Measurements from ENCODE around the gene KRT72.

Gene KRT72

DNA sequence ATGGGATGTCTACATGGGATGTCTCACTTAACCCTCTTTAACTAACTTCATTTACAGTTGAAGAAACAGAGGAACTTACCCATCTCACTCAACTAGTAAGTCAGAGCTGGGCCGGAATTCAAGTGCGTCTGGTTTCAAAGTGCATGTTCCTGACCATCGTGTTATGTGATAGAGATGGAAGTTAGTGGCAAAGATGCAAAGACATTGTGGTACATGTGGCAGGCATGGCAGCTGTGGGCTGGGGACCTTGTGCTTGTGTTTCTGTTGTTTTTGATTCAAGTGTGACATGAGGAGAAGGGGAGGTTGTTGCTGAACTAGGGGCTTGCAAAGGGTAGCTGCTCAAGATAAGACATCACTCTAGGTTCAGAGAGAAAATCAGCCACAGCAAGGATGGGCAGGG is 25.3 kb downstream of the KRT72 start:
- DNase-seq, result no peak

DNA sequence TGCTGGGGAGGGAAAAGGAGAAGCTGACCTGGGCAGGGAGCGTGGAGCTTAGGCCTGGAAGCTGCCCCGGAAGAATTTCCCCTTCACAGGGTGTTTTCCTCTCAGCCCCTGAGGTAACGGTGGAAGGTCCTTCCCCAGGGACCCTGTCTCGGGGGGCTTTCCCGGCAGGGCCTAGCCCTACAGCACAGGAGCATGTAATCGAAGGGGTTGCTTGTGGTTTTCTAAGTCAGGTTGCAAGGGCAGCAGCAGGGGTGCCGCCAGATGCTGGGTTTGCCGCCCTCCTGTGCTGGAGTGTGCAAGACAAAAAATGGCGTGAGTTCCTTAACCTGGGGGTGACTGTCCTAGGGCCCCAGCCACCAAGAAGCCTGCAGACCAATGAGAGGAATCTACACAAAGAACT is 26.0 kb downstream of the KRT72 start:
- DNase-seq, result no peak

- no peak for DNase-seq
These were observed 27.5 kb downstream of the KRT72 start, which contains the start of gene KRT74 for GRCh38 chr12:52573743-52574142. KRT74 (minus strand) TSS chr12:52573843; CDS start chr12:52573777, 66 bp downstream.

GRCh38 chr12:52573306-52573705 is 28.0 kb downstream of the KRT72 start:
- DNase-seq, result no peak

DNA sequence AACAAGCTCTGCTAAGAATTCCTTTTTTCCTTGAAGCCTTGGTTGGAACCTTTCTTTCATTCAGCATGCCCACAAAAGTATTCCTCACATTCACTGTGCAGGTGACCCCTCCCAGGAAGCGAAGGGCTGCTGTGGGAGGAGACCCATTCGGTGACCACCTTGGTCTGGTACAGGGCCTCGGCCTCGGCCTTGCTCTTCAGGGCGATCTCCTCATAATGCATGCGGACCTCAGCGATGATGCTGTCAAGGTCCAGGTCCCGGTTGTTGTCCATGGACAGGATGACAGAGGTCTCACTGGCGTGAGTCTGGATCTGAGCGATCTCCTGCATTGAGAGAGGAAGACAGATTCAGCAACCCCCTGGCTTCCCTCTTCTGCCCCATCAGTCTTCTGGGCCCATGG is 30.8 kb downstream of the KRT72 start:
- DNase-seq, result no peak

GRCh38 chr12:52568111-52568510 is 33.2 kb downstream of the KRT72 start:
- no peak for DNase-seq

GRCh38 chr12:52566847-52567291 is 34.4 kb downstream of the KRT72 start:
- no peak for DNase-seq

- DNase-seq, result no peak
These were observed 36.7 kb downstream of the KRT72 start for GRCh38 chr12:52564582-52564981.

- DNase-seq, result no peak
These were observed 39.3 kb downstream of the KRT72 start for GRCh38 chr12:52561880-52562449.

DNA sequence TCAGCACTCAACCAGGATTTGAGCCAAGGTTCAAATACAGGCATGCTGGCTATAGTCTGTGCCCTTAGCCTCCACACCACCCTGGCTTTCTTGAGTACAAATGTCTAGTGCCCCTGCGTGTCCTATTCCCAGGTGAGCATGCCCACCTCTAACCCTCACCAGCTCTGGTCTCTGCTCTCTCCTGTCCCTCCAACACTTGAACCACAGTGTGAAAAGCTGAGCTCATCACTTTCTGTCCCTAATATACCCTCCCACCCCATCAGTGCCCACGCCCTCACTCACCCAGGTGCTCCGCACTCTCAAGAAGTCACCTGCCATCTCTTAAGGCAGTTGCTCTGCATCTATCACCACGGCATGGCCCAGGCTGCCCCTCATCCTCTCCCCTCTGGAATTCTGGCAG is 41.3 kb downstream of the KRT72 start:
- no peak for DNase-seq

- DNase-seq, result no peak
These were observed 42.4 kb downstream of the KRT72 start for GRCh38 chr12:52558781-52559445.

DNA sequence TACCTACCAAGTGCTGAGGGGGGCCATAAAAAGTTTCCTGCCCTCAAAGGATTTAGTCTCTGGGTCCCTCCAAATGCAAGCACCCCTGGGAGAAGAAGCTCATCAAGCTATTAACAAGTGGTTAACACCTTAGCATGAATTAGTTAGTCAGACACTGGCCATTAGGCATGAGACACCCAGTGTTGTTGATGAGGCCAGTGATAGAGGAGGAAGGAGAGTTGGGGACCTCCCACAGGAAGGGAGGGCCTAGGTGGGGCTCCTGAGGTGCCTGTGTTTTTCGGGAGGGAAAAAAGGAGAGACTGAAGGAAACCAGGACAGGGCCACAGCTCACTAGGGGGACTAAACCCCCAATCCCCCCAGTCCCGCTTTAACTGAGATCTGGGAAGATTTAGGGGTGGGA is 43.8 kb downstream of the KRT72 start:
- DNase-seq, result no peak

DNA sequence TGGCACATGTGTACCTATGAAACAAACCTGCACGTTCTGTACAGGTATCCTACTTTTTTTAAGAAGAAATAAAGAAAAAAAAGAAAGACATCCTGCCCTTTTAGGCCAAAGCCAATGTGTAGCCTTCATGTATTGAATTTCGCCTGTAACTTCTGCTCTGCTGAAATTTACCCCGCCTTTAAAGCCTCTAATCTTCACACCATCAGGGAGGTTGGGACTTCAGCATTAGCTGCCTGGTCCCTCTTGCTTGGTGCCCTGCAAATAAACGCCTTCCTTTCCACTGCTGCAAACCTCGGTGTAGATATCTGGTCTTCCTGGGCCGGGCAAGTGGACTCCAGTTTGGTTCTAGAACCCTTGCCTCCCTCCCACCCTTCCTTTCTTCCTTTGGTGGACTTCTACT is 45.7 kb downstream of the KRT72 start:
- no peak for DNase-seq

DNA sequence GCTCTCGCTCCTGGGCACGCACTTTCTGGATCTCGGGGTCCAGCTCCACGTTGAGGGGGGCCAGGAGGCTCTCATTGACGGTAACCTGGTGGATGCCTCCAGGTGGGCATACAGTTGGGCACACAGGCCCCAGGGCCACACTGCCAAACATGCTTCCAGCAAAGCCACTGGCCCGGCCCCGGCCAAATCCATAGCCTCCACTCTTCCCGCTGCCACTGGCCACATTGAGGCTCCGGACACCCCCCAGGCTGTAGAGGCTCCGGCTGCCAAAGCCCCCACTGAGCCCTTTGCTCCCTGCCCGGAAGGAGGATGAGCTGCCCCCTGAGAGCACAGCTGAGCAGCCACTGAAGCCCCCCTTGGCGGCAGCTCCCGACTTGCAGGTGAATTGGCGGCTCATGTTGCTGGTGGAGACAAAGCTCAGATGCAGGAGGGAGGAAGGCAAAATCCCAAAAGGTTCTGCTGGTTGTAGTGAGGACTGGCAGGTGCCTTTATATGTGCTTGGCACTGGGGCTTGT is 48.5 kb downstream of the KRT72 start, which contains the start of gene KRT71:
KRT71 (minus strand) TSS at position 465 of the 515 bp plus-strand sequence; CDS start at position 397, 68 bp downstream.
- DNase-seq, result no peak

DNA sequence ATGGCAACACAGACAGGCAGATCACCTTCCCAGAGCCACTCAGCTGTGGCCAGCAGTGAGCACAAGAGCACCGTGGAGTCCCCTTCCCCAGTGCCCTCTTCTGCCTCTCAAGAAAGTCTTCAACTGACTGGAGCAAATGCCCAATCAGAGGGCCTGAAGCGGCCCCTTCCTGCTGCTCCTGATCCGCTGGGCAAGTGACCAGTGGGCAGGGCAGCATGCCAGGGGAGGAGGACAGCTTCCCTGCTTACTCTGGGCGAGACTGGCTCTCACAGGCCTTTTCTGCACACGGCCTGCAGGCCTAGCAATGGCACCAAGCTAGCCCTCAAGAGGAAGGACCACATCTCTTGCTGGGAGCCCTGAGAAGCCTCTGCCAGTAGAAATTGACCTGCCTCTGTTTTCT is 49.2 kb downstream of the KRT72 start:
- DNase-seq, result no peak

DNA sequence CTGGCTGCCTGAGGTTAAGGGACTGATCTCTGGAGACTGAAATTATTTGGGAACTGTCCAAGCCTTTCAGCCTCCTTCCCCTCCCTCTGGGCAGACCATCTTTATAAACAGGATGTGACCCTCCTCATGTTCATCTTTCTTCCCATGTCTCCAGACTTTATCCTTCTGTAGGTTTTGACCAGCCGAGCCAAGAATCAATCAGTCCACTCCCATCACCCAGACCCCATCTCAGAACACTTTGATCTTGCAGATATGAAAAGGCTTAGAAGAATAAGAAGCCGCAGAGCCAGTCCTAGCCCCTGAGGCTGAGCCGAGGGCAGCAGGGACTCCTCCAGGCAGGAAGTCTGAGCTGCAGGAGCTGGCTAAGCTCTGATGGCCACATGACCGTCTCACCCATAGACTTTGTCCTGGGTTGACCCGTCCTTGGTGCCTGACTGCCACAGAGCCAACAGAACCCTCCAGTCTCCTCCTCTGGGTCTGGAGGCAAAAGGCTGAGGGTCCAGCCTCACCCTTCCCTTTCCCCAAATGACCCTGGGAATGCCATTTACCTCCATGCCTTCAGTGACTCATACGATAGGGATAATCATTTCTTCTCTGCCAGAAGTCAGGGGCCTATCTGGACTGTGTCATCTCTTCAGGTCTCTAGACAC is 49.9 kb downstream of the KRT72 start:
- no peak for DNase-seq

DNA sequence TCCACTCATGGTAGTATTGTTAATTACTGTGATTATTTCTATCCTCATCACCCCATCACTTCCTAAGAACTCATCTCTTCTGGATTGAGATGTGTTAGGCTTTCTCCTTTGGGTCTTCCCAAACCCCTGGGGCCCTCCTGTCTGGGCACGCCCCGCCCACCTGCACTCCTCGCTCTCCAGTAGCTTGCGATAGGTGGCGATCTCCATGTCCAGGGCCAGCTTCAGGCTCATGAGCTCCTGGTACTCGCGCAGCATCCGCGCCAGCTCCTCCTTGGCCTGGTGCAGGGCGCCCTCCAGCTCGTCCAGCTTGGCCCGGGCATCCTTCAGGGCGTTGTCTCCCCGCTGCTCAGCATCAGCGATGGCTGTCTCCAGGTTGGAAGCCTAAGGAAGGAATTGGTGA is 55.1 kb downstream of the KRT72 start:
- DNase-seq, result no peak

GRCh38 chr12:52543985-52544883 is 57.0 kb downstream of the KRT72 start:
- no peak for DNase-seq

DNA sequence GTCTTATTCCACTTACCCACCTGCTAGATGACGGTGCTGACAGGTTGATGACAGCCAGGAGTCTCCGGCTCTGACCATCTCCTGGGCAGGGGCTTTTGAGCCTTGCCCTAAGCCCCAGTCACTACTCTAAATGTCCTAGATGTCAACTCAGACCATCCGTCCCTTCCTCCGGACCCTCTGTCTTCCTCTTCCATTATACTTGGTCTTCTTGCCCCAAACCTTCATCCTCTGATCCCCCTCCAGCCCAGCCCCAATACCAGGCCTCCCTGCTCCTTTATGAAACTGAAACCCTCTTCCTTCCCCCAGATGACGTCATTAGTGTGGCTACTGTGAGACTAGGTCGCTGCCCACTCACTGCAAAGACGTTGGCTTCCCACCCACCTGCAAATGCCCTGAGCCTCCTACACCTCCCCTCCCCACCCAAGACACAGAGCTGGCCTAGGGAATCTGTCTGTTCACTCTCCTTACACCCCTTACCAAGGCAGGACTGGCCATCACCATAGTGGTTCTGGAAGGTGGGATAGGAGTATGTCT is 58.4 kb downstream of the KRT72 start:
- DNase-seq, result no peak

DNA sequence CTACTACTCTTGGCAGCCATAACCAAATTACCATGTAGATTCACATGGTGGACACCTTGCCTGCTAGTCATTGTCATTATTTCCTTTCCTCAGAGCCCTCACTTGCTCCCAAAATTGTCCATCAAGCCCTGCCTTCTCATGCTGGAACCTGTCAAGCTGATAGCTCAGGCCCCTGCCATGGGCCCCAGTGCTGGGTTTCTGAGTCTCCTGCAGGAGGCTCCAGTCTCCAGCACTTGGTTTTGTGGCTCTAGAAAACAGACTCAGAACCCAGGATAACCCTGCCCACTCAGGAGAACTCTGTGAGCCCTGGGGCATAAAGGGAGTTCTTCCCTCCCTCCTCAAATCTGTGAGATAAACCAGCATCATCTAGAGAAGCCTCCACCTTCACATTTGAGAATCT is 59.1 kb downstream of the KRT72 start:
- DNase-seq, result no peak

DNA sequence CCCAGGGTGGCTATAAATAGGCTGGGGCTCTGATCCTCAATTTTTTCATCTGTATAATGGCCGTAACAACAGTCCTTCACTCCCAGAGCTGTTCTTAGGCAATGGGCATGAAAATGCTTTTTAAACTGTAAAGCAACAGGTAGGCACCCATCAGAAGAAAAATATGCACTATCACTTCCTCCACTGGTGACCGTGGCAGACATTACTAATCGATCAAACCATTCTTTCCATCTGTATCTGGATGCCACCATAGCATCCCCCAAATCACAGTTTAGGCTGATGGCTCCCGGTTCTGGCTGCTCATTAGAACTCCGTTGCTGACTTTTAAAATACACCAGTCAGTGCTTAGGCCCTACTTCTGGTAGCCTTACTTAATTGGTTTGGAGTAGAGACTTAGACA is 59.6 kb downstream of the KRT72 start:
- no peak for DNase-seq

GRCh38 chr12:52540531-52540930 is 60.7 kb downstream of the KRT72 start:
- no peak for DNase-seq

DNA sequence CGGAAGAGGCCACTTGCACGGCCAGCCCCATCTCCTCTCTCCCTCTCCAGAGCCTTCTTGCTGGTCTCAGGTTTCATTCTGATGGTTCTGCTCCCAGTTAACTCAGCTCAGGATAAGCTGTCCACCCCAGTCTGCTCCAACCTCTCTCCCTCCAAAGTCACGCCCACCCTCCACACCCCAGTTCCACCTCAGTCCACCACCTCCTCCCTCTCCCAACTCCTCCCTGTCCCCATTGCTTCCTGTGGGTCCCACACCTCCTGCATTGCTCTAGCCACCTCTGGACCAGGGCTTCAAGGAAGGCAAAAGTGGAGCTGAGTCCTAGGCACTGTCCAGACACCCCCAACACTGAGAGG is 61.5 kb downstream of the KRT72 start:
- DNase-seq, result no peak
